ENCODE results near the gene PITPNC1. TPM values are rescaled to one million over a fixed set of nuclear protein-coding genes. Genes with fewer than 3 reads are reported as not detected.

PITPNC1 gene
- total RNA-seq, 1 donor from 2014 or later: 39.7 TPM

DNA sequence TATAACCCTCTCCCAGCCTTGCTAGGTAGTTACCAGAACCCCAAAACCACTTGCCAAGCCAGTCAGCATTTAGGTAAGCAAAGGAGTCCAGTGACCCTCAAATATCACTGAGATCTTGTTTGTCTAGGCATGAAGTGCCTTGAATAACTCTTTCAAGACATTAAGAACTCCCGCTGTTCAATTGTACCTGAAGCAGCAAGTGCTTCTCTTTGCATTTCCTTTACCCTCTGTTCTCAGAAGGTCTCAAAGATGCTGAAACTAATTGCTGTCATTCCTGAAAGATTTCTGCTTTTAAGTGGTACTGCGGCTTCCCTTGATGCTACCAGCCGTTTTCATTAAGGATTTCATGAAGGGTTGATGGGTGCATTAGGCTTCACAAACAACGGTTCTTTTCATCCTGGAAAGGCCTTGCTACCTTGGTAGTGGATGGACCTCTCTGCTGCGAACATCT is 142.7 kb downstream of the PITPNC1 start:
- H3K27ac Mint-ChIP-seq (ENCODE audit: unreplicated experiment): no peak overlapping the region

DNA sequence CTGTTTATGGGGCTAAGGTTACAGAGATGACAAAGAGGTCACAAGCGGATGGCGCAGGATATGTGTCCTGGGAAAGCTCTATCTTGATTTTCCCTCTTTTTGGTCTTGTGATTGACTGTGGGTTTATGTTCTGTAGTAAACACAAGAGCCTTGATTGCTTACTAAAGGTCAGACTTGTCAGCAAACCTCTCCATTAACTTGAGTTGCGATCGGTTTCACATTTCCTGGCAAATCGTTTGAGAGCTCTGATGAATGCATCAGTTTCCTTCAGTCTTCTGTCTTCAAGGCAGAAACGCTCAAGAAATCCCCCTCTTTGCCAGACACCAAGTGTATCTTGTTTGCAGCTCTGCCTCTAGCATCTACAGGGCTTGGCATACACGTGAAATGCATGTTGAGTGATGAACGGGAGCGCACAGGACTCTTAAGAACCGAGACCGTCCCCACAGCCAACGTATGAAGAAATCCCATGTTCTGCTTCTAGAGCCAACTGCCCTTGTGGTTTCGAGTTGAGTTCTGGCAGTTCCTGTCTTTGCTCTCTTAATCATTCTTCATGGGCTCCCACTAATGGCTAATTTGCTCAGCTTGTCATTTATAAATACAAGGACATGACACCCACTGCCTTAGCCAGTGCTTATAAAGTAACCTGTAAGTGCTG is 143.3 kb downstream of the PITPNC1 start:
- peaks cover 14% of the 10 kb centered on the region for H3K4me1 Mint-ChIP-seq (ENCODE audit: unreplicated experiment)
- no peak overlapping the region for H3K4me3 Mint-ChIP-seq (ENCODE audit: unreplicated experiment)
- TF ChIP-seq CTCF (IDR thresholded peaks at IDR 0.05; ENCODE audit: unreplicated experiment): no peak
- H3K36me3 Mint-ChIP-seq (ENCODE audit: low read depth, unreplicated experiment): no peaks in the 10 kb centered on the region
- no peaks in the 10 kb centered on the region for H3K27me3 Mint-ChIP-seq (ENCODE audit: unreplicated experiment)
- no peak for DNase-seq (ENCODE audit: low spot score)
- H3K9me3 Mint-ChIP-seq (ENCODE audit: unreplicated experiment): no peaks in the 10 kb centered on the region
- H3K27ac Mint-ChIP-seq (ENCODE audit: unreplicated experiment): peak overlapping the region; percentile 53

More for the DNA sequence above, 142.7 kb downstream of the PITPNC1 start:
- DNase-seq (ENCODE audit: low spot score): no peak
- Mint-ChIP-seq H3K4me1 (ENCODE audit: unreplicated experiment) (peaks cover 19% of the 10 kb centered on the region), H3K4me3 (ENCODE audit: unreplicated experiment) (no peak overlapping the region), H3K36me3 (ENCODE audit: low read depth, unreplicated experiment) (no peaks in the 10 kb centered on the region), H3K27me3 (ENCODE audit: unreplicated experiment) (no peaks in the 10 kb centered on the region), H3K9me3 (ENCODE audit: unreplicated experiment) (no peaks in the 10 kb centered on the region)
- TF ChIP-seq CTCF (IDR thresholded peaks at IDR 0.05; ENCODE audit: unreplicated experiment): no peak

- H3K27ac Mint-ChIP-seq (ENCODE audit: unreplicated experiment): no peak overlapping the region
- no peaks in the 10 kb centered on the region for H3K9me3 Mint-ChIP-seq (ENCODE audit: unreplicated experiment)
- H3K4me1 Mint-ChIP-seq (ENCODE audit: unreplicated experiment): peaks cover 8% of the 10 kb centered on the region
- no peak for DNase-seq (ENCODE audit: low spot score)
- peaks cover 3% of the 10 kb centered on the region for H3K27me3 Mint-ChIP-seq (ENCODE audit: unreplicated experiment)
- no peak for TF ChIP-seq CTCF (IDR thresholded peaks at IDR 0.05; ENCODE audit: unreplicated experiment)
- H3K4me3 Mint-ChIP-seq (ENCODE audit: unreplicated experiment): no peak overlapping the region
- no peaks in the 10 kb centered on the region for H3K36me3 Mint-ChIP-seq (ENCODE audit: low read depth, unreplicated experiment)
These were observed 144.1 kb downstream of the PITPNC1 start for GRCh38 chr17:67520916-67521774.

DNA sequence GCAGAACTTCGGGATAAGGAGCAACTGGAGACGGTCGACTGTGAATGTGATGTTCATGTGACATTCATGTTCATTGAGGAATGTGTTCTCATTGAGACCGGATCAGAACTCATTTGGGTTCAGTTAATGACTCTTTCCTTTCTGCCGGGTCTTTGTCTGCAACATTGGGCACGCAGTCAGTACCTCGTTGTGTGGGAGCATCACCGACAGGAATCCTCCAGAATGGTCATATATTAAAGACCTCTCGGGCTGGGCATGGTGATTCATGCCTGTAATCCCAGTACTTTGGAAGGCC is 144.6 kb downstream of the PITPNC1 start:
- H3K27ac Mint-ChIP-seq (ENCODE audit: unreplicated experiment): no peak overlapping the region
- TF ChIP-seq CTCF (IDR thresholded peaks at IDR 0.05; ENCODE audit: unreplicated experiment): no peak
- no peaks in the 10 kb centered on the region for H3K36me3 Mint-ChIP-seq (ENCODE audit: low read depth, unreplicated experiment)
- no peak for DNase-seq (ENCODE audit: low spot score)
- H3K27me3 Mint-ChIP-seq (ENCODE audit: unreplicated experiment): peaks cover 3% of the 10 kb centered on the region
- H3K9me3 Mint-ChIP-seq (ENCODE audit: unreplicated experiment): no peaks in the 10 kb centered on the region
- peaks cover 8% of the 10 kb centered on the region for H3K4me1 Mint-ChIP-seq (ENCODE audit: unreplicated experiment)
- no peak overlapping the region for H3K4me3 Mint-ChIP-seq (ENCODE audit: unreplicated experiment)

GRCh38 chr17:67523101-67523500 is 146.0 kb downstream of the PITPNC1 start:
- no peak for DNase-seq (ENCODE audit: low spot score)
- H3K4me1 Mint-ChIP-seq (ENCODE audit: unreplicated experiment): peaks cover 8% of the 10 kb centered on the region
- no peak overlapping the region for H3K4me3 Mint-ChIP-seq (ENCODE audit: unreplicated experiment)
- H3K9me3 Mint-ChIP-seq (ENCODE audit: unreplicated experiment): no peaks in the 10 kb centered on the region
- no peaks in the 10 kb centered on the region for H3K36me3 Mint-ChIP-seq (ENCODE audit: low read depth, unreplicated experiment)
- H3K27ac Mint-ChIP-seq (ENCODE audit: unreplicated experiment): no peak overlapping the region
- peaks cover 3% of the 10 kb centered on the region for H3K27me3 Mint-ChIP-seq (ENCODE audit: unreplicated experiment)
- TF ChIP-seq CTCF (IDR thresholded peaks at IDR 0.05; ENCODE audit: unreplicated experiment): no peak
